ENCODE data around the gene EIF2B1. TPM values are rescaled to one million over a fixed set of nuclear protein-coding genes. Genes with fewer than 3 reads are reported as not detected.

EIF2B1 gene
- total and polyA plus RNA-seq, 9 of the 15 experiments (the other 6 are each of a cell fraction or from before 2014, with no cell fraction given): 35.7 to 195 (median 67.8) TPM

GRCh38 chr12:123633379-123634141 lies at the start of gene EIF2B1, which contains the start of gene GTF2H3 (continued):
- no peak for TF ChIP-seq ZNF592 (IDR thresholded peaks at IDR 0.05)
- TF ChIP-seq CTBP1 (IDR thresholded peaks at IDR 0.05; ENCODE audit: borderline replicate concordance): no peak; the same call in 1 of the 2 replicates
- no peak for TF ChIP-seq E2F3 (CRISPR knock-in tag; IDR thresholded peaks at IDR 0.05)
- no peak for TF ChIP-seq CLOCK (CRISPR knock-in tag; IDR thresholded peaks at IDR 0.05; ENCODE audit: borderline replicate concordance)
- TF ChIP-seq TCF7L2 (IDR thresholded peaks at IDR 0.05; ENCODE audit: low read depth, low read length): no peak
- no peak for TF ChIP-seq NCOA2 (IDR thresholded peaks at IDR 0.05; ENCODE audit: partially characterized antibody in 2 of 2)
- TF ChIP-seq CREB3 (tag; conservative IDR thresholded peaks at IDR 0.05; ENCODE audit: low read depth): no peak
- no peak for TF ChIP-seq ATF6 (CRISPR knock-in tag; IDR thresholded peaks at IDR 0.05)
- no peak for TF ChIP-seq ZNF280B (CRISPR knock-in tag; IDR thresholded peaks at IDR 0.05)
- TF ChIP-seq SMC3 (conservative IDR thresholded peaks at IDR 0.05; ENCODE audit: insufficient read depth, low read depth, low read length): 0 out of 2 replicates have a peak, but pooled peaks have one; percentile 28
- TF ChIP-seq NR0B1 (IDR thresholded peaks at IDR 0.05; ENCODE audit: partially characterized antibody): no peak
